HFFc6 (cell line): ENCODE measurements around the gene TSEN2. TPM values are rescaled to one million over a fixed set of nuclear protein-coding genes. Genes with fewer than 3 reads are reported as not detected.
A peak's percentile ranks its signal among the peaks of the same experiment; 100 is the strongest.
"Not testable (repeated sequence)": the region's sequence is repeated elsewhere in the genome, so short reads cannot be mapped to it uniquely, and the experiment has no call there.

ENCODE experiments used
- DNase-seq: peaks from one replicate; pipeline ENCODE4 v3.0.0-alpha.2; 2018
- H3K27ac Mint-ChIP-seq: 2 replicates; pipeline ENCODE4 v1.8.0; 2020; ENCODE audit warnings: mild to moderate bottlenecking, mixed read lengths
- H3K27me3 Mint-ChIP-seq: 2 replicates; pipeline ENCODE4 v1.8.0; 2021; ENCODE audit warnings: mild to moderate bottlenecking, moderate library complexity, mixed read lengths; ENCODE audit not compliant: insufficient read depth
- H3K36me3 Mint-ChIP-seq: 2 replicates; pipeline ENCODE4 v1.8.0; 2021; ENCODE audit warnings: low read depth, mixed read lengths
- H3K4me1 Mint-ChIP-seq: 2 replicates; pipeline ENCODE4 v1.8.0; 2020; ENCODE audit warnings: low read depth, mixed read lengths
- H3K4me3 Mint-ChIP-seq: 2 replicates; pipeline ENCODE4 v1.8.0; 2020; ENCODE audit warnings: mild to moderate bottlenecking, moderate library complexity, mixed read lengths
- H3K9me3 Mint-ChIP-seq: 2 replicates; pipeline ENCODE4 v1.8.0; 2020; ENCODE audit warnings: mild to moderate bottlenecking, mixed read lengths
- CTCF ChIP-seq: fragments of 200-600 bp; sonication (generic); IDR thresholded peaks from 2 replicates; pipeline ENCODE4 v1.5.0; 2021; ENCODE audit warnings: antibody characterized with exemption, mild to moderate bottlenecking
- total RNA-seq, 6 experiments: library from RNA; stranded (reverse); fragmentation: NEBNext Ultra II Directional; extraction: Animal tissue kit (Norgen Biotek cat#: 25700); gene quantifications; 2 replicates in 1 of 6; 3 replicates in 5 of 6; pipeline ENCODE4 v1.2.3, GENCODE V29; 2021

Gene TSEN2
- total RNA-seq, 6 experiments from 2014 or later: 9.3 to 15.5 (median 10.9) TPM

DNA sequence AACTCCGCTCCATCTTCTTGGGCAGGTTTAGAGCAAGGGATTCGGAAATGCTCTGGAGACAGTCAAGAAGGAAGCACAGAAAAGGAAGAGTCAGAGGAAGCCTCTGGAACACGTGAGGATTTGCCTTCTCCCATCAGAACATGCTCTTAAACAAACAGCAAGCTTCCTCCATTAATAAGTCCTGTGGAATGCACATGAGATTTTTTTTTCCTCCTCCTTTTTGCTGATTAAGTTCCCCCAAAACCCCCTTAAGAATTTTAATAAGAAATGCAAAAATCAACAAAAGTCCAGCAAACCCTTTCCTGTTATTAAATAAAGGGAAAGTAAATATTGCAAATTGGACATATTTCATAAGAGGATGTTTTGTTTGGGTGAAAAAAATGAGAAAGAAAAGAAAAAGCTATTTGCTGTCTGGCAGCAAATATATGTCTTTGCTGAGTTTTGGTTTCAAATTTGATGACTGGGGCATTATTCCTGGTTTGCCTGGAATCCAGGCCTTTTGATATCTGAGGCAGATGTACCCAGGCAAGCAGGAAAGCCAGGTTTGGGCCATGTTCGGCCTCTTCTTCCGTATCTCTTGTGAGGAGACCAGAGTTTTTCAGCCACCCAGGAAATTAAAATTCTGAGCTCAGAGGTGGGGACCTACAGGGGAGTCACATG, 7.9 kb upstream of the TSEN2 start:
- H3K27me3 Mint-ChIP-seq: peaks cover 3% of the 10 kb centered on the region; the same call in 1 of the 2 replicates
- peak overlapping the region; percentile 80 for H3K27ac Mint-ChIP-seq
- TF ChIP-seq CTCF: no peak
- peak; percentile 66 for DNase-seq
- H3K4me1 Mint-ChIP-seq: peaks cover 41% of the 10 kb centered on the region
- H3K36me3 Mint-ChIP-seq: no peaks in the 10 kb centered on the region
- no peaks in the 10 kb centered on the region for H3K9me3 Mint-ChIP-seq
- H3K4me3 Mint-ChIP-seq: no peak overlapping the region

DNA sequence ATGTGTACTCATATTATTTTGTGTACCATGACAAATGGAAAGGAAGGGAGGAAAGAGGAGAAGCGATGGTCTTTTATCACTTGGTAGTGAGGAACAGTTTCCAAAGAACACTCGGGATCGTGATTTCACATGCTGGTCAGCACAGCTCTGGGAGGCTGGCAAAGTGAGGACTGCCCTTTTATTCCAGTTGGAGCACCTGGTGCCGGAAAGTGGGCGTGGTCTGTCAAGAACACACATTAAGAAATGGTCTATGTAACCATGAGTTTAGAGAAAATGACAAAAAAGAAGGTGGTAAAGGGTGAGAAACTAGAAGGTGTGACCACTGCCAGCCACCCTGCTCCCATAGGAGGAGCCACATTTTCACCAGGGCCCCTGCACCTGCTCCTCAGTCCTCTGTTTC, 7.0 kb upstream of the TSEN2 start:
- TF ChIP-seq CTCF: no peak
- Mint-ChIP-seq H3K27me3 (peaks cover 5% of the 10 kb centered on the region; the same call in 1 of the 2 replicates), H3K36me3 (no peaks in the 10 kb centered on the region), H3K4me1 (peaks cover 41% of the 10 kb centered on the region), H3K4me3 (no peak overlapping the region), H3K9me3 (no peaks in the 10 kb centered on the region), H3K27ac (no peak overlapping the region)
- DNase-seq: no peak

- no peaks in the 10 kb centered on the region for H3K36me3 Mint-ChIP-seq
- DNase-seq: no peak
- H3K27ac Mint-ChIP-seq: no peak overlapping the region
- peaks cover 7% of the 10 kb centered on the region; the same call in 1 of the 2 replicates for H3K27me3 Mint-ChIP-seq
- H3K4me1 Mint-ChIP-seq: peaks cover 38% of the 10 kb centered on the region
- H3K4me3 Mint-ChIP-seq: no peak overlapping the region
- no peaks in the 10 kb centered on the region for H3K9me3 Mint-ChIP-seq
- TF ChIP-seq CTCF: no peak
These were observed 6.0 kb upstream of the TSEN2 start for GRCh38 chr3:12478326-12478725.

DNA sequence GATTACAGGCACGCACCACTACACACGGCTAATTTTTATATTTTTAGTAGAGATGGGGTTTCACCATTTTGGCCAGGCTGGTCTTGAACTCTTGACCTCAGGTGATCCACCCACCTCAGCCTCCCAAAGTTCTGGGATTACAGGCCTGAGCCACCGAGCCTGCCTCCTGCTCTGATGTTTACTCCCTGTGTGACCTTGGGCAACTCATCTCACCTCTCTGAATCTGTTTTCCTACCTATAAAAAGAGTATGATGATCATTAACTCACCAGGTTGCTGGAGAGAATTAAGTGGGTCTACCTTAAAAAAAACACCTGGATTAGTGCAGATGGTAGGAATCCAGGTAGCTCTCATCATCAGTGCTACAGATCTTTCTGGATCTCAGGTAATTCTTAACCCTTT, 5.1 kb upstream of the TSEN2 start:
- not testable (repeated sequence) for H3K27ac Mint-ChIP-seq, H3K4me3 Mint-ChIP-seq, H3K9me3 Mint-ChIP-seq, H3K27me3 Mint-ChIP-seq, DNase-seq, H3K36me3 Mint-ChIP-seq
- peaks cover 42% of the 10 kb centered on the region for H3K4me1 Mint-ChIP-seq

DNA sequence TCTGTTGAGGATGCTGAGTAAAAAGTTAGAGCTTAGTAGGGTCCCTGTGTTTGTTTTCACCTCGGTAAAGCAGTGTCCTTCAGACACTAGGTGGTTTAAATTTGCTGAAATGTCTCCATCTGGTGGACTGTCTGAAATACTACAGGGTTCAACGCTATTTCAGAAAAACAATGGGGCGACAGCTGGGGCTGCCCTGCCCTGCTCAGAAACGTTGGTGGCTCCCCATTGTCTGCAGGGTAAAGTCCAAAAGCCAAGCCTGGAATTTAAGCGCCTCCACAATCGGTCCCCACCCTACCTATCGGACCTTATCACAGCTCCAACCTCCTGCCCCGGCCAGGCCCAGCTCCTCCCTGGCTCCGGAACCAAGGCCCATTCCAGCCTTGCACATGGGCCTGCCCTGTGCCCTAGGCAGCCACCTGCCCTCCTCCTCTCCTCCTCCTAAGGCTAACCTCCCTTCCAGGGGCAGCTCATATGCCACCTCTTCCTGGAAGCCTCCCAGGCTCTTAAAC, 4.3 kb upstream of the TSEN2 start:
- Mint-ChIP-seq H3K27me3 (peaks cover 7% of the 10 kb centered on the region; the same call in 1 of the 2 replicates), H3K27ac (no peak overlapping the region), H3K4me1 (peaks cover 46% of the 10 kb centered on the region), H3K9me3 (no peaks in the 10 kb centered on the region), H3K36me3 (no peaks in the 10 kb centered on the region), H3K4me3 (no peak overlapping the region)
- TF ChIP-seq CTCF: peak; percentile 94
- peak; percentile 37 for DNase-seq

- Mint-ChIP-seq H3K4me3 (peak overlapping the region; percentile 95), H3K36me3 (peaks cover 8% of the 10 kb centered on the region; the same call in 1 of the 2 replicates), H3K27ac (peak overlapping the region; percentile 80; the same call in 1 of the 2 replicates), H3K27me3 (peaks cover 7% of the 10 kb centered on the region; the same call in 1 of the 2 replicates), H3K4me1 (peaks cover 33% of the 10 kb centered on the region), H3K9me3 (no peaks in the 10 kb centered on the region)
- no peak for TF ChIP-seq CTCF
- no peak for DNase-seq
These were observed 870 bp upstream of the TSEN2 start for GRCh38 chr3:12483410-12483809.
